D341Med (cell line): Measurements from ENCODE around the gene OR10X1.

Experiments used
- DNase-seq: peaks from one replicate; pipeline ENCODE4 v3.0.0; 2012; ENCODE audit warnings: low spot score

The OR10X1 gene

DNA sequence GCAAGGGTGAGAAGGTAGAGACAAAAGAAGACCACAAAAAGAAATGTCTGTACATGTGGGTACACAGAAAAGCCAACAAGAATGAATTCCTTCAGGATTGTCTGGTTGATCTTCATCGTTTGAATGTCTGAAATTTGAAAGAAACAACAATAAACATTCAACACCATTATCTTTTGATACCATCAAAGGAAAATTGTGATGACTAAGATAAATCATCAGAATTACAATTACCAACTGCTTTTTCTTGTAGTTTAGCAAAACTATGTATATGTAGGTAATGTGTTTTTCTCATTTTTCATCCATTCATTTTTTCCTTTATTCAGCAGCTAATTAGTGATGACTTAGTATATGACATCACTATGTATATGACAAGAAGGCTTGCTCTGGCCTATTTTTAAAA is at the start of gene OR10X1:
TSS of gene OR10X1 (minus strand) at position 167 of the 400 bp plus-strand sequence. CDS start at position 167, 0 bp downstream.
- DNase-seq, result no peak

DNA sequence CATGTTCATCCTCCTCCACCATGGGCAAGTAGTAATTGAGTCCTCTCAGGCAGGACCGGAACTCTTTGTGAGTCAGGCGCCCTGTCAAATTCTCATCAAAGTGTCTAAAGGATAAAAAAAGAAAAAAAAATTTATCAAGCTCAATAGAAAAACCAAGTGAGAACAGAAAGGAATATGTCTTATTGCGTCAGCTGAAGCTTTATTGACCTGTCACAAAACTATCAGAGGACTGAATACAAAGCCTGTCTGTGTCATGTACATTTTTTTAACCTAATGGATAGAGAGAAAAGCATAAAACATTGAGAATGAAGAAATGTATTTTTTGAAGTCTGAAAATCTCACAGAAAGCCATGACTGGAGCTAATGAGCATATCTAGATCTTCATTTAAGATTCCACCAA is 34.1 kb upstream of the OR10X1 start:
- DNase-seq, result no peak

DNA sequence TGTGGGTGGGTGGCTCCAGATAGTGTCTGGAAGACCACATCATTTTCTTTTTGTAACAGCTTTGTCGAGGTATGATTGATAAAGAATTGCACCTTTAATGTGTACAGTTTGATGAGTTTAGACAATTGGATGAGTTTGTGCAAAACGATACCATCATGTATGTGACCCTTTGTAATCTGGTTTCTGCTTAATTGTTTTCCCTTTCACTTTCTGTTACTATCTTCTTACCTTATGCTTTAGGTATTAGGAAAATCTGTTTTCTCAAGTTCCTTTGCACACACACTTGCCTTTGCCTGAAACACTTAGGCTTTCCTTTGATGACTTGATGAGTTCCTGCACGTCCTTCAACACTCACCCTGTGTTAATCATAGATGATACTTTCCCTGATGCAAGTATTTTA is 32.2 kb upstream of the OR10X1 start:
- DNase-seq, result no peak

DNA sequence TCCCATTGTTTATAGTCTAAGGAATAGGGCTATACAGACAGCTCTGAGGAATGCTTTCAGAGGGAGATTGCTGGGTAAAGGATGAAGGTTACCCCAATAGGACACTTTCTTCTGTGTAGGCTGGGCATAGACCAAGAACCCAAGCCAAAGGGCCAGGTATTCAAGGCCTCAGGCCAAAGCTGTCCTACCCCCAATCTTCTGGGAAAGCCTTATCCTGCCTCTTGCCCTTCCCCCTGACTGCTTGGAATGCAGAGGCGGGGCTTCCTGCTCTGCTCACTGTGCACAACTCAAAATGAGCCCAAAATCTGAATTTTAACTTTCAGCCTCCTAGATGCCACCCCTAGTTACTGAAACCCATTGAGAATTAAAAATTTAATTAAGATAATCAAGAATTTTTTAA is 27.6 kb upstream of the OR10X1 start:
- no peak for DNase-seq

DNA sequence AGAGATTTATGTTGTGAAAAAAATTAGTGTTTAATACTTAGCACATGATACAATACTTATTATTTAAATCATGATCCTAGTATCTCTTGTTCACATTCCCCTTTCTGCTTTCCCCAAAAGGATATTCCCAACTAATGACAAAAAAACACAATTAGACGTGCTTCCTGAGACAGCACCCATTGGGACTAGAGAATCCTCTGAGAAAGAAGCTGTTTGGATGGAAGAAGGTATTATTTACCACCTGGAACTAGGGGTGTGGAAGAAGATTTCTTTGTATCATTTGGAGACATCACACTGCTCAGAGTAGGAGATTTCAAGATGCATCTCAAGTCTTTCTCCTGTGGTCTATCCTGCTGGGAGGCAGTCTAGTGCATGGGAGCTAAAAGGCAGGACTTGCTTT is 25.3 kb upstream of the OR10X1 start, which contains the start of gene OR10Z1:
TSS of gene OR10Z1 (plus strand) at position 301 of the 400 bp plus-strand sequence. CDS start 1,171 bp downstream, outside the sequence.
- DNase-seq, result no peak

DNA sequence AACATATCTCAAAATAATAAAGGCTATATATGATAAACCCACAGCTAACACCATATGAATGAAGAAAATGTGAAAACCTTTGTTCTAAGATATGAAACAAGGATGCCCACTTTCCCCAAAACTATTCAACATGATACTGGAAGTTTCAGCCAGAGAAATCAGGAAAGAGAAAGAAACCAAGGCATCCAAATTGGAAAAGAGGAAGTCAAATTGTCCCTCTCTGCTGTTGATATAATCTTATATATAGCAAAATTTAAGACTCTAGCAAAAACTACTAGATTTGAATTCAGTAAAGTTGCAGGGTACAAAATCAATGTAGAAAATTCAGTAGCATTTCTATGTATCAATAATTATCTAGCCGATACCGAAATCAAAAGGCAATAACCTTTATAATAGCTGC is 21.0 kb upstream of the OR10X1 start:
- no peak for DNase-seq

GRCh38 chr1:158586942-158587341 is 7.2 kb upstream of the OR10X1 start:
- DNase-seq, result no peak

GRCh38 chr1:158583962-158584361 is 4.3 kb upstream of the OR10X1 start:
- no peak for DNase-seq

- no peak for DNase-seq
Observed at GRCh38 chr1:158577561-158577960, 2.1 kb downstream of the OR10X1 start.

DNA sequence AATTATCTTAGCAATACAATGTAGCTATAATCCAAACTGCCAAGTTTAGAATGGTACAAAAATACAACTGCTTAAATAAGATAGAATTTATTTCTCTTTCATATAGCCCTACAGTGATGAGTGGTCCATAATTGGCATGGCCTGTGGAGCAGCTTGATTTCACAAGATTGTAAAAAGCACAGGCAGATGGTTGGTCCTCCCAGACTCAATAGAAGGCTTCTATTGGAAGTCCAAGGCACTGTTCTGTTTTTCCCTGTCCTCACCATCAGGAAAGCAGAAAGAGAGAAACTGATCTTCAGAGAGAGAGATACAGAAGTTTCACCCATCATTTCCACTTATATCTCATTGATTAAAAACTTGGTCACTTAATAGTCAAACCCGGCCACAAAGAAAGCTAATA is 7.5 kb downstream of the OR10X1 start:
- no peak for DNase-seq

GRCh38 chr1:158570480-158570879 is 9.2 kb downstream of the OR10X1 start, which contains the start of gene OR6P1:
OR6P1 (minus strand) TSS chr1:158570580; CDS start chr1:158563604, 6,976 bp downstream.
- no peak for DNase-seq

- DNase-seq, result no peak
Observed at GRCh38 chr1:158564608-158565007, 15.1 kb downstream of the OR10X1 start.

DNA sequence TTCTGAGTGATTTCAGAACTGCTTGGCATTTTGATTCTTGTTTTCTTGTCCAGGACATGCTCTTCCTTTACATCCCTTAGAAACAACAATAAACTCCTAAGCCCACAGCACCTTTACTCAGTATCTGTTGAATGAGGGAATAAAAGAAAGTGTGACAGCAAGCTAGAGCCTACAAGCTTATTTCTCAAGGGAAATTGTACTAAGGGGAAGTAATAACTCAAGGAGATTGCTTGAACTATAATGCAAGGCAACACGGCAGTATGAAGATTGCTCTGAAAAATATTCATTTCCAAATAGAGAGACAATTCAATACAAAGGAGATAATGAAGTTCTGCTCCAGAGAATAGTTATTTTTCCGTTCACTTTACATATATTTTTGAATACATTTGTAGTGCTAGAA is 15.8 kb downstream of the OR10X1 start:
- DNase-seq, result no peak

DNA sequence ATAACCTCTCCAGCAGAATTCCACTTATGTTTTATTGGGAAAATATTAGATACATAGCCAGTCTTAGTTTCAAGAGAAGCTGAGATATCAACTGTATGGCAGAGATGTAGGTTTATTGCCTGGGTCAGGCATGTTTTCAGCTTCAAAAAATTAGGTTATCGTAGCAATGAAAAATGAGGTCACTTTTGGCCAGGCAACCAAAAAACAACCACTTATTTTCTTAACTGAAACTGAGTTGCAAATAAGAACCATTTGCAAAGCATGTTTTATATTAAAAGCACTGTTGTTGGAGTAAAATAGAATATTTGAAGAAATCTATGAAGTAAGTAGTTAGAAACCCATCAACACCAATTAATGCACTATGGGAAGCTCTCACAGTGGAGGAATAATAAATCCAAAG is 20.0 kb downstream of the OR10X1 start:
- no peak for DNase-seq

- no peak for DNase-seq
Observed at GRCh38 chr1:158554352-158554751, 25.3 kb downstream of the OR10X1 start, which contains the start of gene OR6Y1. OR6Y1 (minus strand) TSS chr1:158554405; CDS start chr1:158548105, 6,300 bp downstream.

- DNase-seq, result no peak
Observed at GRCh38 chr1:158552296-158552695, 27.4 kb downstream of the OR10X1 start.

GRCh38 chr1:158547533-158547932 is 32.2 kb downstream of the OR10X1 start:
- DNase-seq, result no peak

DNA sequence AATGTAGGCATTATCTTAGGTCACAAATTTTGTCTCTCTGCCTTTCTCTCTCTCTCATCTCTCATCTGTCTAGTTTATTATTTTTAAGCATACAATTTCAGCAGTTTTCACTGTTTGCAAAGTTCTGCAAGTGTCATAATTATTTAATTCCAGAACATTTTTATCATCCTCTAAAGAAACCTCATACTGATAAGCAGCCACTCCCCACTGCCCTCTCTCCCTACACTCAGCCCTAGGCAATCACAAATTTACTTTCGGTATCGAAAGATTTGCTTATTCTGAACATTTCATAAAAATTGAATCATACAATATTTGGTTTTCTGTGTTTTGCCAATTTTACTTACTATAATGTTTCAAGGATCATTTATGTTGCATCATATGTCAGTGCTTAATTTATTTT is 42.1 kb downstream of the OR10X1 start:
- no peak for DNase-seq

- no peak for DNase-seq
Observed at GRCh38 chr1:158534496-158534895, 45.2 kb downstream of the OR10X1 start.
